Activated CD8-positive, alpha-beta memory T cell treated with anti-CD3 and anti-CD28 coated beads, Interleukin-2, amount 50 U/mL, for 1 hour (primary cell): ENCODE results near the gene ATF3.
"Not testable (repeated sequence)": the region's sequence is repeated elsewhere in the genome, so short reads cannot be mapped to it uniquely, and the experiment has no call there.

Source experiments
- DNase-seq: peaks from one replicate; pipeline ENCODE4 v3.0.0-alpha.2; 2020; ENCODE audit errors: extremely low read depth

Gene ATF3

DNA sequence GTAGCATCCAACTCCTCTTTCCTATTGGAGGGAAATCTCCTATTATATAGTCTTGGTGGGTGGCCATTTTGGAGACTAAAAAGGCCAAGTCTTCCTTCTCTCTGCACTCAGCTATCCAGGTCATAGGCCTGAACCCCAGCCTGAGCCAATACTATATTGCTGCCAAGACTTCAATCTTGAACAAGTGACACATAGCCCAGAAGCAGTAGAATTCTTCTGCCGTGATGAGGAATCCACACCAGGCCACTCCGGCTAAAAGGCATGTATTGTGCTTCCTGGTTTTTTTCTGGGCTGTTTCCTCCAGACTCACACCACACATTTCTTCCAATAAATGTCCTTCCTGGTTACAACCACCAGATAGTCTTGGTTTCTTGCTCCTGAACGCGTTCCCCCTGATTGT, 43.0 kb downstream of the ATF3 start:
- no peak for DNase-seq

DNA sequence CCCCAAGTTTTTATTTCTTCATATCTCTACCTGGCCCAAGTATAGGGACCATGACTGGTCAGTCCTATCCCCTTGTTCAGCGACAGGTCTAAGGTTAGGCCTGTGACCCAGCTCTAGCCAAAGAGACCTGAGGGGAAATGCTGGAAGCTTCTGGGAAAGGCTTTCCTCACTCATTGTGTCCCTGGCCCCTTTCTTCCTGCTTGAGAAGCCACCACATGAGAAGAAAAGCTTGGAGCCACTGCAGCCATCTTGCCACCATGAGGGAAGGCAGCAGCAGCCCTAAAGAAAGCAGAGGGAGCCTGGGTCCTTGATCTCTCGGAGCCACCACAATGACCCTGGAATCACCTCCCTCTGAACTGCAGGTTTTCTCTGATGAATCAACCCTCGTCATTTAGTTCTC, 43.4 kb downstream of the ATF3 start:
- DNase-seq = no peak

DNA sequence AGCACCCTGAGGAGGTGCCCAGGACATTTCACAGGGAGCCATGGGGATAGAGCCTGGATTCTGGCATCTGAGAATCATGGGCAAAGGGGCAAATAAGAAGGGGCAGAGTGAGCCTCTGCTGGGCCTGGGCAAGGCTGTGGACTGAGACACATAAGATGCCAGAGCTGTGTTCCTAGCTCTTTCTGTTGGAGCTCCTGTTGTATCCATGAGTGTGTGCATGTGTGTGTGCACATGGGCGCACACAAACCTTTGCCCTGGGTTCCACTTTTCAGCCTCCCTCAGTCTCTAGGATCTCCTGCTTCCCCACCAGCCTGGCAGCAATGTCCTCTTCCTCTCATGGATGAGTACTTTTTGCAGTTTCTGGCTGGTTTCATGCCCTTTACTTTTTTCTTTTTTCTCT, 44.0 kb downstream of the ATF3 start:
- no peak for DNase-seq

DNA sequence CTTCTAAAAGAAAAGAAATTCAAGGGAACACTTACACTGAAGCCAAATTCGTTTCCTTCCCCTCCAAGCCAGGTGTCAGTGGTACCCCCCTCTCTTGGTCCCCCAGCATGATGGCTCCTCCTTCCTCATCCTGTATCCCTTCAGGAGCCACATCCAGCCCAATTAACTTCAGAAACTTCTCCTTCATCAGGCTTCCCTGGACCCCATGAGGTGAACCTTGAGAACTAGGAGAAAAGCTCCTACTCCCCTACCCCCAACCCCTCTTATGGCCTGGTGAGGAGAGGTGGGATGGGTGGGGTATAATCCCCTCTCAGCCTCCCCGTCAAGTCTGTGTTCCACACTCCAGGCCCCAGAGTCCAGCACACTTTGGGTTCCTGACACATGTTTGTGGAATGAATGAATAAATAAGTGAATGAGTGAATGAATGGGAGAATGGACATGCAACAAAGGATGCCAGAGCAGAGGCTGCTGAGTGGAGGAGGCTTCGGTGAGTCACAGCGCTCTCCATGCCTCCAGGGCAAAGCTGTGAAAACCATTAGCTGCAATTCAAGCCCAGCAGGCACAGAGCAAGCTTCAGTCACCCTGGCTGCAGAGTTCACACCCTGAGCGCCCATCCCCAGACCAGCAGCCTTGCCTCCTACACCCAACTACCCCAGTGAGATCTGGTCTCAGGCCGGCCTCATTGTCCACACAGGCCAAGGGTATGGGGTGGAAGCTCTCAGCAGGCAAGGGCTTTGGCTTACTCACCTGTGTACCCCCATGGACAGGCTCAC, 47.3 kb downstream of the ATF3 start:
- DNase-seq = no peak

DNA sequence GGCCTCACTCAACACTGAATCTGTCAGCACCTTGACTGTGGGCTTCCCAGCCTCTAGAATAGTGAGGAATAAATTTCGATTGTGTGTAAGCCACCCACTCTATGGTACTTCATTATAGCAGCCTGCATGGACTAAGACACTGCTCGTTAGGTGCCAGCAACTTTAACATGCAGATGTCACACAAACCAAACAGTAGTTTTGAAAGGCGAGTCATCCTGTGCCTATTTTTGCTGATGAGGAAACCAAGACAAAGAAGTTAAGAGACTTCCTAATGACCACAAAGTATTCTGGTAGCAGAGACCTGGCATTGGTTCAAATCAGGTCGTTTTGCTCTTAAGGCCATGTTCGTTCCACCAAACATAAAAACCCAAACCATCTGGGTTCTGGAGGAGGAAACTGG, 48.2 kb downstream of the ATF3 start:
- DNase-seq = no peak

DNA sequence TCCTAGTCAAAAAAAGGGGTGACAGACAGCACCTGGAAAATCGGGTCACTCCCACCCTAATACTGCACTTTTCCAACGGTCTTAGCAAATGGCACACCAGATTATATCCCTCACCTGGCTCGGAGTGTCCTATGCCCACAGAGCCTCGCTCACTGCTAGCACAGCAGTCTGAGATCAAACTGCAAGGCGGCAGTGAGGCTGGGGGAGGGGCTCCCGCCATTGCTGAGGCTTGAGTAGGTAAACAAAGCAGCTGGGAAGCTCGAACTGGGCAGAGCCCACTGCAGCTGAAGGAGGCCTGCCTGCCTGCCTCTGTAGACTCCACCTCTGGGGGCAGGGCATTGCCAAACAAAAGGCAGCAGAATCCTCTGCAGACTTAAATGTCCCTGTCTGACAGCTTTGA, 49.7 kb downstream of the ATF3 start:
- not testable (repeated sequence) for DNase-seq

DNA sequence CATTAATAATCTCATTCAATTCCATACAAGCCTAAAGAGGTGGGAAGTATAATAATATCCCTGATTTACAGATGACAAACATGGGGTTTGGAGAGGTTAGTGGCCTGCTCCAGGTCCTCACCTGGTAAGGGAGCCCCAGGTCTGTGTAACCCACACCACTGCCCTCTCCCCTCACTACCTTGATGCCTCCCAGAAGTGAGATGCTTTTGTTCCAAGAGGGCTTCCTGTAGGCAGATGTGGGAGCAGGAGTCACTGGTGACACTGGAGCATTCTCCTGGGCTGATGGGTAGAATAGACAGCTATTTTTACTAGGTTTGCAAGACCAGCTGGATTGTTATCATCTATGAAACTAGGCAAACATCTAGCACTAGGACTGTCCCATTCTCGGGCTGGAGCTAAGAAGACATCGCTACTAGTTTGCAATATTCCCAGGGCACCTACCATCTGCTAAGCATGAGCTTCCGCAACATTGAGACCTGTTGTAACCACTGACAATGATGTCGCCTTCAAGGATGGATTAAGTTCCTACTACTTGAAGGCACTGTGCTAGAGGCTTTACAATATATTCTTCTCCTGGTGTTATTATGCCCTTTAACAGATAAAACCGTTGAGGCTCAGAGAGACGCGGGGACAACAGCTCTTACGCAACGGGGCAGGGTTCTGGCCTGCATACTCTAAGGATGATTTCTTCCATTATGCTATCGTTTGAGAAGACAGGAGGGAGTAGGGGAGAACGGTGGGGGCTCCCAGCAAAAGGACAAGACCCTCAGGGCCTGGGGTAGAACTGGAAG, 56.0 kb downstream of the ATF3 start:
- DNase-seq = no peak

DNA sequence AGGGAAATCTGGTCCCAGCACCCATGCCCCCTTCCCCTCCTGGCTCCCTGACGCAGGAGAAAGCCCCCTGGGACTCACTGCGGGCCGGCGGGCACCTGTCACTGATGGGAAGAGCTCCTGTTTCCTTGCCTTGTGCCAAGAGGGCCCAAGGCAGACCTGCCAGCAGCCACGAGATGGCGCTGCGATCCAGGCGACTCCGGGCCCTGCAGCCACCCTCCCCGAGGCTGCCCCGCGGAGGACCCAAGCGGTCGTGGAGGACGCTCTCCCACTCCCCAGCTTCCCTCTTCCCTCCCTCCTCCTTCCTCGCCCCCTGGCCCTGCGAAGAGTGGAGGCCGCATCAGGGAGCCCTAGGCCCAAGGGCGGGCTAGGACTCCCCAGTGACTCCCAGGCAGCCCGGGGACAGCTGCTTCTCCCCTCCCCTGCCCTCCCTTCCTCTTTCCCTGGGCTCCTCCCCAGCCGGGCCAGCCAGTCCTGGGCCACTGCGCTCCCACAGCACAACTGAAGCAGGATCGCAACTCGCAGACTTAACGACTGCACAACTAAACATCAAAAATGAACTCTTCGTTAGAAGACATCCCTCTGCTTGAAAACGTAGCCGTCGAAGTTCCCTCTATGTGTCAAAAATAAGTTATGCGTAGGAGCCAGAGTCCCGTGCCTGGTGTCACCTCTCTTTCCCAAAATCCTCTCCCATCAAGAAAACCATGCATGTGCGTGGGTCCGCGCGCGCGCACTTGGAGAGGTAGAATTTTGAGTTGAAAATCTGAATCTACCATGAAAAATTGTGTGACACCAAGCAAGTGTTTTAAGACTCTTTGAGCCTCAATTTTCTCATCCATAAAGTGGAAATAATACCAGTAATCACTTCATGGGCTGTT, 56.9 kb downstream of the ATF3 start:
- DNase-seq = peak; percentile 24

DNA sequence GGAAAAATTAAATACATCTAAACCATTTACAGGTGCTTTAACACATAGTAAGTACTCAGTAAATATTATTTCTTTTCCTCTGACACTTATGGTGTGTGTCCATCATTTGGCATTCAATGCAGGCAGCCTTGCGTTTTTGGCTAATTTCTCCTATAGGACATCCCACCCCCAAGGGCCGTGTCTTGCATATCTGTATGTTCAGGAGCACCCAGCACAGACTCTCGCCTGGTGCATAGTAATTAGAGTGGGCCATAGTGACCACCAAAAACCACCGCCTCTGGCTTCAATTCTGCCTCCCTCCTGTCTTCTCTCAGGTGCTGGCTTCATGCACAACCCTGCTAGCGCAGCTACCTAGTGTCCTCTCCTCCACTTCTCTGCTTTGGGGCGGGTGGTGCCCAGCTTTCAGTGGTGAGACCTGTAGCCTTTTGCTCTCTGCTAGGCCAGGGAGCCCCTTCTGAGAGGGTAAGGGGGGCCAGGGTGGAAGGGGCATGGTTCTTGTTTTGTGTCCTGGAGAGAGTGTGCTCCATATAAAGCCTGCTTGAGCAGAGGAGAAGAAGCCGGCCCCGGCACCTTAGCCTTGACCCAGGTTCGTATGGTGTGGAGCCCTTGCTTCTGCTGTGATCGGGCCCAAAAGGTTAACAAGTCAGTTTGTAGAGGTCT, 57.7 kb downstream of the ATF3 start:
- DNase-seq = no peak

DNA sequence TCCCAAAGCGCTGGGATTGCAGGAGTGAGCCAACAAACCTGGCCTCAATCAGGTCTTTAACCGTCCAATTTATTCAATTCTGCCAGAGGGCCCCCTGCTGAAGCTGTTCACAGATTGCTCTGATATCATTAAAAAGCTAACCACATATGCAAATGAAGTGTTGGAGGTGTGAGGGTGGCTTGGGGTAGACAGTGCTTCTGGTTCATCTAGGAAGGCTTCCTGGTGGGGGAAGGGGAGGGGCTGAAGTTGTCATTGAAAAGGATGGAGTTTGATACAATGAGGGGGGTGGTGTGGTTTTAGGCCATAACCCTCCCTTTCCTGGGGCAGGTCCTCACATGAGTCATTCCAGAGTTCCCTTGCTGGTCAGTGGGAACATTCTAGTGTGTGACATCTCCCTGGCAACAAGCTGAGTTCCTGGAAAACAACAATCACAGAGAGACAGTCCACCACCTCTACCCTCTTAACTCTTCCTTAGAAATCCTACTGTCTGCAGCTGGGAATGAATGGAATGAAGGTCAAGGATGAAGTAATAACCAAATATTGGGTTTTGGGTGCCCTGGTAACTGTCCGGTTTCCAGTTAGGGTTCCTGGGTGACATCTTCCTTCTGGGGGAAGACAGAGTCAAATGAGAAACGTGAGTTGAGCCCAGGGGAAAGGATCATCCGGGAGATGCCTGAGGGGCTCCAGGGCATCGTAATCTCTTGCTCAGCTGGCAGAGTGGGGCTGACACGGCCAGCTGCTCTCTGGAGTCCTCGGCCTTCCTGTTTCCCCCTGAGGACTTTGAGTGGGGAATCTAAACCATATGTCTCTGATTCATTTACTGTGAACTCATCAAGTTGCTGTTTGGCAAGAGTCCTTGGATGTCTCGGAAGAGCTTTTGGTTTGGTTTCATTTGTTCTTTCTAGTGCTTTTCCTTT, 58.9 kb downstream of the ATF3 start:
- no peak for DNase-seq

DNA sequence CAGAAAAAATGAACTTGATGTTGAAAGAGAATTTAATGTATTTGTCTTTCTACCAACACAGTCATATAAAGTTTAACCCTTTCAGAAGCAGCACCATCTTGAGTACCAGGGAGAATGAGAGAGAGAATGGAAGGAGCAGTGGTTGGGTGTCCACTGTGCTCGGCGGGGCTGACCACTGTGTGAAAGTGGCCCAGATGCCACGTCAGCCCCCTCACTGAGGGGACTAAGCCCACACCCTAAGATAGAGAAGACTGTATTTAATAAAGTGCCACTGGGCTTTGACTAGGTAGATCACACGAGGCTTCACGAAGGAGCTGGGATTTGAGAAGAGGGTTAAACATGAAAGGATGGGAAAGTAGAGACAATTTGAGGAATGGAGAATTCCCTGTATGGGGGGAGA, 59.9 kb downstream of the ATF3 start:
- DNase-seq = no peak

DNA sequence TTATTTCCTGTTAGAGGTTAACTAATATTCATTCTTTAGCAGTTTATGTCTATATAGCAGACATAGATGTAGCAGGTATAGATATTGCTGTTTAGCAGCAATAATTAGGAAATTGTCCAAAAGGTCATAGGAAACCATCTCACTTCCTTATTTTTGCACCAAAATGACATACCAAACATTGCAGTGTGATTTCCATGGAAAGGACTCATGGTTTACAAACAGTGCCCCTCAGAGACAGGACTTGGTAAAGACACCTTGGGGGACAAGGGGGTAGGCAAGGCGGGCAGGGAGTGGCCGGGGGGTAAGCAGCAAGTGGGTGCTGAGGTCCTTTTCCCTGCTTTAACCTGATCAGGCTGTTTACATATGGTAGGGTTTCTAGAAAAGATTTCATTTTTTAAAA, 60.5 kb downstream of the ATF3 start:
- DNase-seq = no peak

DNA sequence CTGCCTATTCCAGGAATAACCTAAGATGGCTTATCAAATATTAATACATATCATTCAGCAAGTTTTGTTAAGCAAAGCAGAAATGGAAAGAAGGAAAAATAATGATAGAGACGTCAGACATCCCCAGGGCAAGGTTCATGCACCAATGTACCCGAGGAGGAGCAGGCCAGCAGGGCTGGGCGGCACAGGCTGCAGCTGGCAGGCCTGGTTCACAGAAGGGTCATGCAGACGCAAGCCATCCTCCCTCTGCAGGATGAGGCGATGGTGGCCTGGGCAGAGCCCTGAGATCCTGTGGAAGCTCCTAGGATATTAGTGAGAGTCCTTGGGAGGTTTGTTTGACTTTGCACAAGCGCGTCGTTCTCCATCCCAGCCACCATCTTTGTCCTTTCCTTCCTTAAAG, 61.0 kb downstream of the ATF3 start:
- no peak for DNase-seq

DNA sequence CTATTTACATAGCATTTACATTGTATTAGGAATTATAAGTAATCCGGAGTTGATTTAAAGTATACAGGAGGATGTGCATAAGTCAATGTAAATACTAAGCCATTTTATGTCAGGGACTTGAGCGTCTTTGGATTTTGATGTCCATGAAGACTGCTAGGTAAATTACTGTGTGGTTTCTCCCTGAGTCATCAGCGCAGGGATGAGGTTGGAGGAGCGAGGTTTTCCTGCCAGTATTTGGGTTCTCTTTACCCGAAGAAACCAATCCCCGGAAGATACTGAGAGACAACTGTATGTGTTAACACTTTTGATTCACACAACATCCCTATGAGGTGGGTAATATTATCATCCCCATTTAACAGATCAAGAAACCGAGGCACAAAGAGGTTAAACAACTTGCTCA, 61.7 kb downstream of the ATF3 start:
- no peak for DNase-seq
